Stimulated activated CD8-positive, alpha-beta memory T cell treated with anti-CD3 and anti-CD28 coated beads, Interleukin-7, amount 100 ng/mL, for 48 hours (primary cell): ENCODE results near the gene FMNL2.
"Not testable (repeated sequence)": the region's sequence is repeated elsewhere in the genome, so short reads cannot be mapped to it uniquely, and the experiment has no call there.

Source experiments
- DNase-seq, 2 donors: peaks; one replicate each; pipeline ENCODE4 v3.0.0-alpha.2; 2020; ENCODE audit warnings: low read depth in 1 of 2; ENCODE audit errors: extremely low read depth in 1 of 2

FMNL2 gene

GRCh38 chr2:152335016-152335725 lies at the start of gene FMNL2:
Gene FMNL2, plus strand, starts transcription at chr2:152335174.
- DNase-seq, result peak; percentile 27 to 32

GRCh38 chr2:152292991-152293390 lies 42.0 kb upstream of the FMNL2 start:
- DNase-seq, result no peak

- DNase-seq, result no peak
These were observed 37.3 kb upstream of the FMNL2 start for GRCh38 chr2:152297715-152298114.

- DNase-seq, result no peak
These were observed 36.2 kb upstream of the FMNL2 start for GRCh38 chr2:152298754-152299153.

- DNase-seq, result no peak
These were observed 33.8 kb upstream of the FMNL2 start for GRCh38 chr2:152301131-152301530.

GRCh38 chr2:152303951-152304350 lies 31.0 kb upstream of the FMNL2 start:
- no peak for DNase-seq

- no peak for DNase-seq
These were observed 30.1 kb upstream of the FMNL2 start for GRCh38 chr2:152304836-152305235.

- DNase-seq, result no peak
These were observed 27.1 kb upstream of the FMNL2 start for GRCh38 chr2:152307863-152308262.

GRCh38 chr2:152309352-152310214 lies 25.4 kb upstream of the FMNL2 start:
- DNase-seq, result no peak

GRCh38 chr2:152319822-152320570 lies 15.0 kb upstream of the FMNL2 start:
- no peak for DNase-seq

GRCh38 chr2:152320814-152321213 lies 14.2 kb upstream of the FMNL2 start:
- no peak for DNase-seq

GRCh38 chr2:152322222-152322621 lies 12.8 kb upstream of the FMNL2 start:
- no peak for DNase-seq

- DNase-seq, result not testable (repeated sequence)
These were observed 9.8 kb upstream of the FMNL2 start for GRCh38 chr2:152325126-152325525.

- DNase-seq, result no peak
These were observed 8.3 kb upstream of the FMNL2 start for GRCh38 chr2:152326710-152327109.

GRCh38 chr2:152328013-152328412 lies 7.0 kb upstream of the FMNL2 start:
- no peak for DNase-seq

GRCh38 chr2:152330235-152330866 lies 4.6 kb upstream of the FMNL2 start:
- no peak for DNase-seq

- DNase-seq, result no peak
These were observed 316 bp upstream of the FMNL2 start for GRCh38 chr2:152334701-152335015.

- DNase-seq, result no peak
These were observed 748 bp downstream of the FMNL2 start for GRCh38 chr2:152335726-152336118.

GRCh38 chr2:152336119-152336853 lies 1.3 kb downstream of the FMNL2 start:
- no peak for DNase-seq

GRCh38 chr2:152336854-152337510 lies 2.0 kb downstream of the FMNL2 start:
- no peak for DNase-seq
